Activated T-cell treated with anti-CD3 and anti-CD28 coated beads for 48 hours (primary cell): ENCODE measurements around the gene ACP2.

Experiments used
- DNase-seq: peaks from one replicate; pipeline ENCODE4 v3.0.0-alpha.2; 2020; ENCODE audit warnings: low read depth

The ACP2 gene

DNA sequence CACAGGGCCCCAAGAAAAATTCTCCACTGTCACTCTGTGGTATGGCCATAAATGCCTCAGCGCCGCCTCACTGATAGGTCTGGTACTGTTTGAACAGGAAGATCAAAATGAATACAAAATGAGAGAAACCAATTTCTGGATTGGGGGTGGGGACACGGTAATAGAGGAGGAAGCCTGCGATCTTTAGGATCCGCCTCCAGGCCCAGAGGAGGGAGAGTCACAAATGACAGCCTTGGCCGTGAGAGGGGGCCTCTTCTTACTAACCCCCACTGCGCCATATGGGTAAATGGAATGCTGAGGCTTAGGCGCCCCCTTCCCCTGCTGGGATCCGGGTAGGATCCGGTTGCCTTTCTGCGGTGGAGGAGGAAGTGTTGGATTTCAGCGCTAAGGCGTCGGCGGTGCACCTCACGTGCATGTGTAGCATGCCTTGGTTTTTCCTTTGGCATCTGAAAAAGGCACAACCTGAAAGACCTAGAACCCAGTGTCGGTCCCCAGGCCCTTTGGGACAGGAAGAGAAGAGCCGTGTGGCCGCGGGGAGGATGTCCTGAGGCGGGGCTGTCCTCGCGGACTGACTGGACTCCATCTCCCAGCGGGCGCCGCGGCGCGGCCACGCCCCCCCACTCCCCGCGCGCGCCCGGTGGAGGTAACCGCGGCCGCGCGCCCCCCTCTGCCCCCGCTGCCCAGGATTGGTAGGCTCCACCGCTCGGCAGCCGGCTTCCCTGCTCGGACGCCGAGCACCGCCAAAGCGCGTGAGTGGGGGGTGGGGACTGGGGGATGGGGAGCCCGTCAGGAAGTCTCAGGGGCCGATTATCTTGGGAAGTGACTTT lies 20.6 kb upstream of the ACP2 start:
- DNase-seq, result peak; percentile 88

DNA sequence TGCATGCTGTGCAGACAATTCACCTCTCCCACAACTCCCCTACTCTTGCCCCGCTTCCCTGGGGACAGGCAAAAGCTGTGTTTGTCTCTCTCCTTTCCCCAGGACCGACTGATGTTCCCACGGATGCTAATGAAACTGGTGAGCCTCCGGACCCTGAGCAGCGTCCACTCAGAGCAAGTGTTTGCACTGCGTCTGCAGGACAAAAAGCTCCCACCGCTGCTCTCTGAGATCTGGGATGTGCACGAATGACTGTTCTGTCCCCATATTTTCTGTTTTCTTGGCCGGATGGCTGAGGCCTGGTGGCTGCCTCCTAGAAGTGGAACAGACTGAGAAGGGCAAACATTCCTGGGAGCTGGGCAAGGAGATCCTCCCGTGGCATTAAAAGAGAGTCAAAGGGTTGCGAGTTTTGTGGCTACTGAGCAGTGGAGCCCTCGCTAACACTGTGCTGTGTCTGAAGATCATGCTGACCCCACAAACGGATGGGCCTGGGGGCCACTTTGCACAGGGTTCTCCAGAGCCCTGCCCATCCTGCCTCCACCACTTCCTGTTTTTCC lies 19.9 kb upstream of the ACP2 start:
- DNase-seq, result no peak

DNA sequence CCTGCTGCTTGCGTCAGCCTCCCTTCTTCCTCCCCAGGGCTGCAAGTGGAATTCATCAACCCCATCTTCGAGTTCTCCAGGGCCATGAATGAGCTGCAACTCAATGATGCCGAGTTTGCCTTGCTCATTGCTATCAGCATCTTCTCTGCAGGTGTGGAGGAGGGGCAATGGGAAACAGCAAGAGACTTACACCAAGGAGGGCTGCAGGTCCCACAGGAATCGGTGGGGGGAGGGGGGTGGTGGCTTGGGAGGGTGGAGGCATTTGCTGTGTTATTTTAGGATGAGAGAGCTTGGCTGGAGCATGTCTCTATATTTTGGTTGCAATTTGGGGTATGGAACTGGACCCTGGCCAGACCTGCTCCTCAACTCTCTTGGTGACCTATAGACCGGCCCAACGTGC lies 19.3 kb upstream of the ACP2 start:
- no peak for DNase-seq

DNA sequence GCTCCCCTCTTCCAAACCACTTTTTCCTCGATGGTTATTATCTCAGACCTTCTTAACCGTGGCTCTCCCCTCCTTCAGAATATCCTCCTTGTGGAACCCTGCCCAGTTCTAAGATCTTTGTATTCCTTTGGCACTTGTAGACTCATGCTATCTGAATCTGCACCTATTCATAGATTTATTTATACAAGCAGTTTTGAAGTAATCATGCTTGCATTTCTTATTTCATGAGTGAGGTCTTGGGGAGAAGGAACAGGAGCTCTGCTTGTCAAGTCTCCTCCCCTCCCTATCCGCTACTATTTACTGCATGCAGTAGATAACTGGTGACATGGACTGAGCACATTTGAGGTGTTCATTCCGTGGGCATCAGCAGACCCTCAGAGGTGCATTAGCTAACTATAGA lies 15.9 kb upstream of the ACP2 start:
- DNase-seq, result no peak

DNA sequence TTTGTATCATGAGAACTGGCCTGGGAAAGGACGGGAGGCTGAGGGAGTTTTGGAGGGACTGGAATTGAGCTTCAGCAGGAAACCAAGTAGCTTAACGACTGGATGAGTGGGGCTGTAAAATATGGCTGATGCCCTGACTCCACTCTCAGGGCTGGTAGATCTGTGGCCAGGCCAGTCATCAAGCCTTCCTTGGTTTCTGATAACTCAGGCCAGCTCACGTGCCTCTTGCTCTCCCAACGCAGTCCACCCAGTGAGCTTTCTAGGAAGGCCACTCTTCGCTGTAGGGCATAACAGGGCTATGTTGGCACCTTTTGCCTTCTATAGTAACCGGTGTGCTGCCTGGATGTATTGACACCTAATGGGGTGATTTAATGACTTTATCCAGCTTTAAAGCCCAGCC lies 15.5 kb upstream of the ACP2 start:
- no peak for DNase-seq

- no peak for DNase-seq
Measured at GRCh38 chr11:47261291-47261800, 12.7 kb upstream of the ACP2 start.

- DNase-seq, result no peak
Measured at GRCh38 chr11:47260366-47260765, 11.8 kb upstream of the ACP2 start.

DNA sequence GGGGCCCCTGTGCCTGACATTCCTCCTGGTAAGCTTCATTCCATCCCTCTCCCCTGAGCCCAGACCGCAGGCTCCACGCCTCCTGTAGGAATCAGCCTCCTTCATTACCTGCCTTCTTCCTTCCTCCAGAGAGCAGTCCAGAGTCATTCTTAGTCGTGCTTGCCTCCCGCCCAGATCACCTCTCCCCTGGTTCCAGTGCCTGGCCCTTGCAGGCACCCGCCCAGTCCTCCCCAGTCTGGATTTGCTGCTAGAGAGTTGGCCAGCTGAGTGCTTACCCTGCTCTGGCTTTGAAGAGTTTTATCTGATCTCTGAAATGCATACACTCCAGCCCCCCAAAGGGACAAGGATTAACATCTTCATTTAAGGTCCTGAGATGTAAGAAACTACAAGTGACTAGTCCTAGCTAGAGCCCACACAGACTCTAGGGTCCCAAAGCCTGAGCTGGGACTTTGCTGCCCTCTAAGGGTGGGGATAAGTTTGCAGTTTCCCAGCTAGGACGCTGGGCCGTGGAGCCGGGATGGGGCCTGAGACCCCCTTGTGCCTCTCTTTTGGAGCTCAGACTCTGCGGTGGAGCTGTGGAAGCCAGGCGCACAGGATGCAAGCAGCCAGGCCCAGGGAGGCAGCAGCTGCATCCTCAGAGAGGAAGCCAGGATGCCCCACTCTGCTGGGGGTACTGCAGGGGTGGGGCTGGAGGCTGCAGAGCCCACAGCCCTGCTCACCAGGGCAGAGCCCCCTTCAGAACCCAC lies 10.8 kb upstream of the ACP2 start:
- peak; percentile 26 for DNase-seq

DNA sequence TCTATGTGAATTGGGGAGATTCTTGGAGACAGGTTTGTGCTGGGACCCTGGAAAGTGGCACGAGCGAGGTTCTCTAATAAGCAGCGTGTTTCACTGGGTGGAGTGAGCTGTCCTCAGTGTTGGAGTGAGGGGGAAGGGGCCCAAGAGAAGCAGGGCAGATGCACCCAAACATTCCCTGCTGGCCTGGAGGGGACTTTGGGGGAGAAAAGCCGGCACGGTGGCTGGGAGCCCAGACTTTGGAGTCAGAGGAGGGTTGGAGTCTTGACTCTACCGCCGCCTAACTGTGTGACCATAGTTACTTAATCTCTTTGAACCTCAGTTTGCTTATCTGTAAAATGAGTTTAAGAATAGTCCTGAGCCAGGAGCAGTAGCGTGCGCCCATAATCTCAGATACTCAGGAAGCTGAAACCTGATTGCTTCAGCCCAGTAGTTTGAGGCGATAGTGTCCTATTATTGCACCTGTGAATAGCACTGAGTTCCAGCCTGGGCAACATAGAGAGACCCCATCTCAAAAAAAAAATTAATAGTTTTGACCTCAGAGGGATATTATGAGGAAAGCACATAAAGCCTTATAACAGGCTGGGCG lies 9.8 kb upstream of the ACP2 start:
- no peak for DNase-seq

- DNase-seq, result no peak
Measured at GRCh38 chr11:47257517-47258316, 9.1 kb upstream of the ACP2 start, which contains the start of gene NR1H3. Gene NR1H3, plus strand, starts transcription at chr11:47257996. Its CDS starts 1,221 bp downstream, at chr11:47259217.

DNA sequence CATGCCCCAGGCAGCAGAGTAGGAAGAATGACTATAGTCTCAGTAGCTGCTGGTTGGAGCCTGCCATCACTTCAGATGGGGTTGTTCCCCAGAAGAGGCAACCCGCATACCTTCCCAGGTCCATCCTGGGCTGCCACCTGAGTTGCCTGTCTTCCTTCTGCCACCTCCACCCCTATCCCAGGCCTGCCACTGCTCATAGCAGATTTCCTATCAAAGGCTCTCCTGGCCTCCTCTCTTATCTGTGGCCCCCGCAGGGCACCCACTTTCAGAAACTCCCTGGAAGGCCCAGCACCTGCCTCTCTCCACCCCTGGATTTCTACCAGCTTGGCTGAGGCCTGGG lies 8.5 kb upstream of the ACP2 start:
- no peak for DNase-seq

DNA sequence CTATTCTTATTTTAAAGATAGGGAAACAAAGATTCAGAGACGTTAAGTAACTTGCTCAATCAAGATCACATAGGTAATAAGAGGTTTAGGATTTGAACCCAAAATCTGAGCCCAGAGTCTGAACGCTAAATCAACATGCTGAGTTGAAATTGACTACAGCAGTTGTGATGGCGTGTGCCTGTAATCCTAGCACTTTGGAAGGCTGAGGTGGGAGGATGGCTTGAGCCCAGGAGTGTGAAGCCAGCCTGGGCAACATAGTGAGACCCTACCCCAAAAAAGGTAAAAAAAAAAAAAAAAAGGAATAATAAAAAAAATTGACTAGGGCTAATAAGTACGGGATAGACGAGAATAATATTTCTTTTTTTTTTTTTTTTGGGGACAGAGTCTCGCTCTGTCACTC lies 7.8 kb upstream of the ACP2 start:
- DNase-seq, result no peak

DNA sequence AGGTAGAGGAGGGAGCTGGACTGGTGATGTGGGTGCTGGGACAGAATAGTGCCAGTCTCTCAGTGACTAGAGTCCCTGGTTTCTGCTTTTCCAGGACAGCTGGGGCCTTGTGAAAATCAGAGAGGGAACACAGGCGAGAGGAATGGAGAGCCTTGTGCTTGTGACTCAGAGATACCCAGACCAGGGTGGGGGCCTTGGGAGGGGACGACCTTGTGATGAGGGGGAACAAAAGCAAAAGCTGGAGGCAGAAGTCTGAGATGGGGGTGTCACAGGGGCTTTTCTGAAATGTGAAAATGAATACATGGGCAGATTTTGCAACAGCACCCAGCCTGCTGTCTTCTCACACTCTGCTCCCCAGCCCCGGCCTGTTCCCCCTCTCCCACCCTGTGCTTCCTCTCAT lies 5.8 kb upstream of the ACP2 start:
- no peak for DNase-seq

GRCh38 chr11:47253660-47254059 lies 5.0 kb upstream of the ACP2 start:
- DNase-seq, result no peak

- DNase-seq, result no peak
Measured at GRCh38 chr11:47251751-47252150, 3.1 kb upstream of the ACP2 start.

DNA sequence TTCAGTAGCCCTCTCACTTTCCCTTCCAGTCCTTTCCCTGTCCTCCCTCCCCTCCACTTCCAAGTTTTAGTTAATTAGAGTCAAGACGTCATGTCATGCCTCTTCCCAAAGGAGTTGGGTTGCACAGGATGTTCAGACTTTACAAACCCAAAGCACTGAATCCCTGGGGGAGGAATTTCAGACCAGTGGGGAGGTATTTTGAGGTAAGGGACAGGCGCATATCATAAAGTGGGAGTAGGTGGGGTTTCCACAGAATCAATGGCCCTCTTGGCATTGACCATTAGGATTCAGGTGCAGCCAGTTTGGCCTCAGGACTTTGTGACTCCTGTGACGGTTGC lies 733 bp upstream of the ACP2 start:
- no peak for DNase-seq

DNA sequence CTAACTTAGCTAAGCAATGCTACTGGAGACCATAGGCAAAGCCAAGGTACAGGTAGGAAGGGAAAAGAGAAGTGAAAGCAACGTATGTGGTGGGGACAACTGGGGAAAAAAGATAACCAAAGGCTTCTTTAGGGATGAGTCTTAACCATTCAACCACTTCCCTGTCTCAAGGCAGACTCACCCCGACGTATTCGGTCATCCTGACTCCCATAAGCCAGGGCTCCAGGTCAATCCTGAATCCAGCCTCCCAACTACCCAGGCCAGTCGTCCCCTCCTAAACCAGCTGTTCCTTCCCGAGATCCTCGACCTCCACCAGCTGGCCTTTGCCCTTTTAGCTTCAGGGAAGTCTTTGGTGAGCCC lies 330 bp downstream of the ACP2 start:
- no peak for DNase-seq

DNA sequence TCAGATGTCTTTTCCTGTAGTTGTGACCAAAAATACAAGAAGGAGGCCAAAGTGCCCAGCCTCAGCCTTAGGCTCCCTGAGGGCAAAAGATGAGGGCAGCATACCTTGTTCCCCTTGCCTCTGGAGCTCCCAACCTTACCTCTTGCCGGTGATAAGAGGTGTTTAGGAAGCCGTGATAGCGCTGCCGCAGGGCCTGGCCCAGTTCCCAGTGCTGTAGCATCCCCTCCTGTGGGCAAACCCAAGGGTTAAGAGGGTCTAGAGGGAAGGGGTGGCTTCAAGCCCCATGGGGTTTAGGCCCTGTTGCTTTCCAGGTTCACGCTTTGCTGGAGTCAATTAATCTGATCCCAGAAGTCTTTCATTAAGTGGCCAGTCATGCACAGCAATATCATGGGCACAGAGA lies 1.1 kb downstream of the ACP2 start:
- DNase-seq, result no peak

DNA sequence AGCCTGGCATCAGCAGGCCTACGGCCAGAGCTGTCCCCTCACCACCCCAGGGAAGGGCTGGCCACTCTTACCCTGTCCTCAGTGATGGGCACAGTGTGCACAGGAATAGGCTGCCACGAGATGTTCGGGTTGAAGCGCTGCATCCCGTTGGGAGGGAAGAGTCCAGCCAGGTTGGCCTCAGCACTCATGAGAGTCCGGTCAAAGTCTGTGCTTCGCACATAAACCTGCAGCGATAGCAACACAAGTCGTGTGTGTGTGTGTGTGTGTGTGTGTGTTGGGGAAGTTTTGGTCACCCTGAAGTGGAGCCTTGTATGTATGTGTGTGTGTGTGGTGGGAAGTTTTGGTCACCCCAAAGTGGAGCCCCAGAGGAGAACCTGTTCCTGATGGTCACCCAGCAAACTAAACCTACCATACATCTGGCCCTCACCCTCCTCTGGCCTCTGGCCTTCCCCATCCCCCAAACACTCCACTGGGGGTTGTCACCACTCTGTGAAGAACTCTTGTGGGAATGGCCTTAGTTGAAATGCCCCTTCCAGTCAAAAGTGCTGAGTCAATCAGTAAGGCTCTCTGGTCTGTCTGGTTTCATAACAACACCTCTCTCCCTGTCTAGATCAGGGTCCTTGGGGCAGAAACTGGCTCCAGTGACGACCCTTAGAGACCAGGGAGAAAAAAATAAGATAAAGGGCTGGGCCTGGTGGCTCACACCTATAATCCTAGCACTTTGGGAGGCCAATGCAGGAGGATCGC lies 2.8 kb downstream of the ACP2 start:
- DNase-seq, result no peak

DNA sequence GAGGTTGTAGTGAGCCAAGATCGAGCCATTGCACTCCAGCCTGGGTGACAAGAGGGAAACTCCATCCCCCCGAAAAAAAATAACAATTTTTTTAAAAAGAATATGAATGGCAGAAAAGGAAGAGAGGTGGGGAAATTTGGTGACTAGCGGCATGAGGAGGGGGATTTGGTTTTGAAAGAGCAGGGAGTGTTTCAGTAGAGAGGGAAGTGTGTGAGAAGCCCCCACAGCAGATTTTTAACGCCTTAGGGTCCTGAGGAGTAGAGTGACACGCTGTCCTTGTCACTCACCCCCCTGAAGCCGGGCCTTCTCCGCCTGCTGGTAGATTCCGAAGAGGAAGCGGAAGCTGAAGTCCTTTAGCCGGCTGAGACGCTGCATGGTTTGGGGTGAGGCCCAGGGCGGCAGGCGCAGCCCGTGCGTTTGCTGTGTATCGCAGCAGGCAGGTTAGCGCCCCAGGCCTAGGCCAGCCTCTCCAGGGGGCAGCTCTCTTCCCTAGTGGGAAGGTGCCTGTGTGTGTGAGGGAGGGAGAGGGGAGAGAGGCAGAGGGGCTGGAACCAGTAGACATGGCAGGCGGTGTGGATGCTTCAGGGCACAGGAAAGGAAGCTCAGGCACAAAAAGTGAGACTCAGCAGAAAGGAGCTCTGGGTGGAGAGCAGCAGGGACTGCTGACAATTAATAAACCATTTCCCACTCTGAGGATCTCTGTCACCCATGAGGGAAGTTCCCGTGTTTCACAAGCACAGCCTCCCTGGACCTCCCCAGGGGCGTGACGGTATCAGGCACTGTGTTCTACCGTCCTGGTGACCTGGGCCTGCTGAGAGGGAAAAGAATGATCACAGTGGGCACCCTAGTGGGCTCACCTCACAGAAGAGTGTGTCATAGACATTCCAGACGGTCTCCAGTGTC lies 3.9 kb downstream of the ACP2 start:
- no peak for DNase-seq
